Measurements from ENCODE around the gene DST. TPM values are rescaled to one million over a fixed set of nuclear protein-coding genes. Genes with fewer than 3 reads are reported as not detected.

Gene DST
- total RNA-seq, 1 donor from 2014 or later: 442 TPM

GRCh38 chr6:56529594-56530191, 113.0 kb downstream of the DST start:
- H3K36me3 ChIP-seq (ENCODE audit: insufficient read depth, low read length): peaks cover 33% of the 10 kb centered on the region
- H3K9me3 Mint-ChIP-seq (ENCODE audit: unreplicated experiment): no peaks in the 10 kb centered on the region
- H2AFZ ChIP-seq (ENCODE audit: low read depth, low read length): no peak overlapping the region
- no peaks in the 10 kb centered on the region for H3K27me3 ChIP-seq (ENCODE audit: insufficient read depth, low read length)
- H3K27ac ChIP-seq (ENCODE audit: low read depth, low read length): peak overlapping the region; percentile 95
- H3K4me1 Mint-ChIP-seq (ENCODE audit: low read depth, unreplicated experiment): peaks cover 47% of the 10 kb centered on the region
- H3K4me2 ChIP-seq (ENCODE audit: low read length): no peak overlapping the region
- DNase-seq (ENCODE audit: low read depth) (peak; percentile 62), FAIRE-seq (no peak)
- H3K9ac ChIP-seq (ENCODE audit: low read length): no peak overlapping the region
- peaks cover 39% of the 10 kb centered on the region for H3K4me1 ChIP-seq (ENCODE audit: insufficient read depth, low read length)
- no peak for TF ChIP-seq EZH2 (IDR thresholded peaks at IDR 0.05; ENCODE audit: insufficient read depth, low read length)
- H3K9me3 ChIP-seq (ENCODE audit: insufficient read depth, low read depth, low read length): no peaks in the 10 kb centered on the region
- peaks cover 7% of the 10 kb centered on the region for H3K79me2 ChIP-seq (ENCODE audit: insufficient read depth, low read length)
- H3K4me3 ChIP-seq (ENCODE audit: insufficient read depth, low read depth, low read length): no peak overlapping the region
- H3K27ac Mint-ChIP-seq (ENCODE audit: unreplicated experiment): peak overlapping the region; percentile 69
- H4K20me1 ChIP-seq (ENCODE audit: insufficient read depth, low read length): no peaks in the 10 kb centered on the region
- peaks cover 12% of the 10 kb centered on the region for H3K36me3 Mint-ChIP-seq (ENCODE audit: low read depth, unreplicated experiment)
- no peak overlapping the region for H3K4me3 Mint-ChIP-seq (ENCODE audit: unreplicated experiment)
- H3K27me3 Mint-ChIP-seq (ENCODE audit: low read depth, unreplicated experiment): no peaks in the 10 kb centered on the region

GRCh38 chr6:56528412-56528841, 114.3 kb downstream of the DST start:
- H3K4me3 Mint-ChIP-seq (ENCODE audit: unreplicated experiment): no peak overlapping the region
- TF ChIP-seq EZH2 (IDR thresholded peaks at IDR 0.05; ENCODE audit: insufficient read depth, low read length) (no peak), CTCF (IDR thresholded peaks at IDR 0.05; ENCODE audit: insufficient read depth, low read depth, low read length) (no peak)
- Histone ChIP-seq H2AFZ (ENCODE audit: low read depth, low read length) (no peak overlapping the region), H3K4me3 (ENCODE audit: insufficient read depth, low read depth, low read length) (no peak overlapping the region), H3K9ac (ENCODE audit: low read length) (peak overlapping the region; percentile 78), H3K79me2 (ENCODE audit: insufficient read depth, low read length) (peaks cover 12% of the 10 kb centered on the region), H3K4me2 (ENCODE audit: low read length) (peak overlapping the region; percentile 61), H4K20me1 (ENCODE audit: insufficient read depth, low read length) (no peaks in the 10 kb centered on the region), H3K9me3 (ENCODE audit: insufficient read depth, low read depth, low read length) (no peaks in the 10 kb centered on the region), H3K27me3 (ENCODE audit: insufficient read depth, low read length) (no peaks in the 10 kb centered on the region), H3K36me3 (ENCODE audit: insufficient read depth, low read length) (peaks cover 30% of the 10 kb centered on the region), H3K27ac (ENCODE audit: low read depth, low read length) (peak overlapping the region; percentile 95), H3K4me1 (ENCODE audit: insufficient read depth, low read length) (peaks cover 43% of the 10 kb centered on the region)
- DNase-seq (ENCODE audit: low read depth): peak; percentile 99
- peak overlapping the region; percentile 75 for H3K27ac Mint-ChIP-seq (ENCODE audit: unreplicated experiment)
- no peaks in the 10 kb centered on the region for H3K27me3 Mint-ChIP-seq (ENCODE audit: low read depth, unreplicated experiment)
- H3K9me3 Mint-ChIP-seq (ENCODE audit: unreplicated experiment): no peaks in the 10 kb centered on the region
- peak; percentile 89 for FAIRE-seq
- H3K36me3 Mint-ChIP-seq (ENCODE audit: low read depth, unreplicated experiment): peaks cover 10% of the 10 kb centered on the region
- peaks cover 57% of the 10 kb centered on the region for H3K4me1 Mint-ChIP-seq (ENCODE audit: low read depth, unreplicated experiment)

- H3K27me3 ChIP-seq (ENCODE audit: insufficient read depth, low read length): no peaks in the 10 kb centered on the region
- H3K27ac ChIP-seq (ENCODE audit: low read depth, low read length): peak overlapping the region; percentile 95
- peak overlapping the region; percentile 75 for H3K27ac Mint-ChIP-seq (ENCODE audit: unreplicated experiment)
- no peak overlapping the region for H3K4me3 ChIP-seq (ENCODE audit: insufficient read depth, low read depth, low read length)
- H3K79me2 ChIP-seq (ENCODE audit: insufficient read depth, low read length): peaks cover 16% of the 10 kb centered on the region
- TF ChIP-seq CTCF (IDR thresholded peaks at IDR 0.05; ENCODE audit: insufficient read depth, low read depth, low read length): no peak
- no peak for TF ChIP-seq EZH2 (IDR thresholded peaks at IDR 0.05; ENCODE audit: insufficient read depth, low read length)
- DNase-seq (ENCODE audit: low read depth) (no peak), FAIRE-seq (peak; percentile 9)
- H3K27me3 Mint-ChIP-seq (ENCODE audit: low read depth, unreplicated experiment): no peaks in the 10 kb centered on the region
- no peak overlapping the region for H2AFZ ChIP-seq (ENCODE audit: low read depth, low read length)
- peaks cover 43% of the 10 kb centered on the region for H3K4me1 ChIP-seq (ENCODE audit: insufficient read depth, low read length)
- H3K4me3 Mint-ChIP-seq (ENCODE audit: unreplicated experiment): no peak overlapping the region
- H3K4me1 Mint-ChIP-seq (ENCODE audit: low read depth, unreplicated experiment): peaks cover 61% of the 10 kb centered on the region
- peak overlapping the region; percentile 78 for H3K9ac ChIP-seq (ENCODE audit: low read length)
- no peaks in the 10 kb centered on the region for H3K9me3 Mint-ChIP-seq (ENCODE audit: unreplicated experiment)
- H3K36me3 Mint-ChIP-seq (ENCODE audit: low read depth, unreplicated experiment): peaks cover 10% of the 10 kb centered on the region
- H4K20me1 ChIP-seq (ENCODE audit: insufficient read depth, low read length): no peaks in the 10 kb centered on the region
- peaks cover 31% of the 10 kb centered on the region for H3K36me3 ChIP-seq (ENCODE audit: insufficient read depth, low read length)
- H3K9me3 ChIP-seq (ENCODE audit: insufficient read depth, low read depth, low read length): no peaks in the 10 kb centered on the region
- peak overlapping the region; percentile 61 for H3K4me2 ChIP-seq (ENCODE audit: low read length)
Measured at GRCh38 chr6:56527934-56528333, 114.8 kb downstream of the DST start.

Measured in astrocyte (in vitro differentiated cells and primary cell).